ENCODE measurements around the gene TPD52L2. TPM values are rescaled to one million over a fixed set of nuclear protein-coding genes. Genes with fewer than 3 reads are reported as not detected.
"Not testable (repeated sequence)": the region's sequence is repeated elsewhere in the genome, so short reads cannot be mapped to it uniquely, and the experiment has no call there.

The TPD52L2 gene
- total and polyA plus RNA-seq, 2 donors (not counting 1 experiment from before 2014, with no cell fraction given), result 39.9 to 41.3 TPM

DNA sequence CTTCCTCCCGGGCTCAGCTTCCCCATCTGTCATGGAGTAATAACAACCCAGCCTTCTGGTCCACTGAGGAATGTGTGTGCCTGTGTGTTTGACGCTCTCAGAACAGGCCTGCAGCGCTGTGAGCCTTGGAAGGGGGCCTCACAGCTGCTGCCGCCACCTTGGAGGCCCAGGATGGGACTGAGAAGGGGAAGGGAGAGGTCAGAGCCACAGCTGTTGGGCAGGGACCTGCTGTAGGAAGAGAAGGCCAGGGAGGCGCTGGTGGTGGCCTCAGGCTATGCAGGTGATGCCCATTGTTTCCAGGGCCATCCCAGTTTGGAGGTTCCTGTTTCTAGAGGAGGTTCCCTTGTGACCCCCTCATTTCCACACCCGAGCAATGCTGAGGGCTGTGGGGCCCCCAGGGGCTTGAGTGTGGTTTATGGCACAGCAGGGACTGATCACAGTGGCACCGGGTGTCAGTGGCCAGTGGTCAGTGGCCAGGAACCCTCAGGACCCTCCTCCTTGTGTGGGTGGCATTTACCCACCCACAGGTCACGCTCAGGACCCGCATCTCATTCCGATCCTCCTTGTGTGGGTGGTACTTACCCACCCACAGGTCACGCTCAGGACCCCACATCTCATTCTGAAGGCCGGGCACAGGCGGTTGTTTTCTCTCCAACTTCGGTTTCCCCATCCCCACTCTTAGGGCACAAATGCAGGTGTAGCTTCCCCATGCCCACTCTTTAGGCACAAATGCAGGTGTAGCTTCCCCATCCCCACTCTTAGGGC lies 14.0 kb downstream of the TPD52L2 start:
- Histone ChIP-seq H3K9me3 (ENCODE audit: control extremely low read depth in 1 of 3, control insufficient read depth in 2 of 3, insufficient read depth in 1 of 3, low read length in 2 of 3) (no peaks in the 10 kb centered on the region), H3K9ac (ENCODE audit: low read length) (no peak overlapping the region), H3K36me3 (replicated peaks in 1 of 2; ENCODE audit: control extremely low read depth in 1 of 2, control insufficient read depth in 1 of 2, extremely low read depth in 1 of 2, insufficient read depth in 2 of 2, low read length in 1 of 2) (peaks cover 8 to 51% of the 10 kb centered on the region in 2 experiments), H3K4me2 (replicated peaks; ENCODE audit: low read depth, low read length, poor library complexity, severe bottlenecking) (no peak overlapping the region), H3K4me3 (ENCODE audit: control extremely low read depth in 1 of 5, extremely low read depth in 1 of 5, insufficient read depth in 1 of 5, low read depth in 2 of 5, low read length in 4 of 5) (no peak overlapping the region), H3K79me2 (ENCODE audit: control insufficient read depth, insufficient read depth, low read length) (peaks cover 46% of the 10 kb centered on the region), H3K4me1 (ENCODE audit: control insufficient read depth in 2 of 2, insufficient read depth in 2 of 2, low read length in 2 of 2) (no peaks in the 10 kb centered on the region), H3K27ac (ENCODE audit: low read length in 2 of 2) (no peak overlapping the region), H4K20me1 (ENCODE audit: control insufficient read depth, insufficient read depth, low read length, poor library complexity, severe bottlenecking) (peaks cover 65% of the 10 kb centered on the region), H3K27me3 (replicated peaks in 1 of 4; ENCODE audit: control extremely low read depth in 1 of 4, control insufficient read depth in 3 of 4, insufficient read depth in 4 of 4, low read length in 3 of 4) (no peaks in the 10 kb centered on the region), H2AFZ (ENCODE audit: insufficient read depth, low read depth, low read length, poor library complexity, severe bottlenecking) (no peak overlapping the region)
- 95% methylated on average over 12 of the region's 14 CpGs for WGBS (ENCODE audit: insufficient coverage)
- CTCF ChIA-PET, result no interaction called here
- Mint-ChIP-seq H3K4me1 (no peaks in the 10 kb centered on the region), H3K9me3 (ENCODE audit: insufficient read depth) (no peaks in the 10 kb centered on the region), H3K27me3 (no peaks in the 10 kb centered on the region), H3K27ac (no peak overlapping the region), H3K4me3 (no peak overlapping the region)
- ATAC-seq (ENCODE audit: low read depth) (no peak), DNase-seq (no peak)
- TF ChIP-seq EZH2 (IDR thresholded peaks at IDR 0.05; ENCODE audit: borderline replicate concordance, insufficient read depth, low read depth, low read length, poor library complexity, severe bottlenecking), result no peak
- TF ChIP-seq, protein P1, sequence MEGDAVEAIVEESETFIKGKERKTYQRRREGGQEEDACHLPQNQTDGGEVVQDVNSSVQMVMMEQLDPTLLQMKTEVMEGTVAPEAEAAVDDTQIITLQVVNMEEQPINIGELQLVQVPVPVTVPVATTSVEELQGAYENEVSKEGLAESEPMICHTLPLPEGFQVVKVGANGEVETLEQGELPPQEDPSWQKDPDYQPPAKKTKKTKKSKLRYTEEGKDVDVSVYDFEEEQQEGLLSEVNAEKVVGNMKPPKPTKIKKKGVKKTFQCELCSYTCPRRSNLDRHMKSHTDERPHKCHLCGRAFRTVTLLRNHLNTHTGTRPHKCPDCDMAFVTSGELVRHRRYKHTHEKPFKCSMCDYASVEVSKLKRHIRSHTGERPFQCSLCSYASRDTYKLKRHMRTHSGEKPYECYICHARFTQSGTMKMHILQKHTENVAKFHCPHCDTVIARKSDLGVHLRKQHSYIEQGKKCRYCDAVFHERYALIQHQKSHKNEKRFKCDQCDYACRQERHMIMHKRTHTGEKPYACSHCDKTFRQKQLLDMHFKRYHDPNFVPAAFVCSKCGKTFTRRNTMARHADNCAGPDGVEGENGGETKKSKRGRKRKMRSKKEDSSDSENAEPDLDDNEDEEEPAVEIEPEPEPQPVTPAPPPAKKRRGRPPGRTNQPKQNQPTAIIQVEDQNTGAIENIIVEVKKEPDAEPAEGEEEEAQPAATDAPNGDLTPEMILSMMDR (IDR thresholded peaks at IDR 0.05), result no peak
- POLR2A ChIA-PET, result no interaction called here
- intact Hi-C loops (cut with micrococcal nuclease), result no loop called here

DNA sequence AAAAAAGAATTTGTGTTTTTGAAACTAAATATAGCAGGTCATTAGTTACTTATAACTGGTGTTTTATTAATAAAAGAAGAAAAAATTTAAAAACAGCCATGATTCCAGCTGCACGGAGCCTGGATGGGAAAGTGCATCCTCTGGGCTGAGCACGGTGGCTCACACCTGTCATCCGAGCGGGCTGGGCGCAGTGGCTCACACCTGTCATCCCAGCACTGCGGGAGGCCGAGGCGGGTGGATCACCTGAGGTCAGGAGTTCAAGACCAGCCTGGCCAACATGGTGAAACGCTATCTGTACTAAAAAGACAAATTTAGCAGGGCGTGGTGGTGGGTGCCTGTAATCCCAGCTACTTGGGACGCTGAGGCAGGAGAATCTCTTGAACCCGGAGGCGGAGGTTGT lies 15.8 kb downstream of the TPD52L2 start:
- H3K27me3 Mint-ChIP-seq; H3K9me3 ChIP-seq (ENCODE audit: control extremely low read depth in 1 of 3, control insufficient read depth in 2 of 3, insufficient read depth in 1 of 3, low read length in 2 of 3); H3K27ac ChIP-seq (ENCODE audit: low read length in 2 of 2); H3K27me3 ChIP-seq (replicated peaks in 1 of 4; ENCODE audit: control extremely low read depth in 1 of 4, control insufficient read depth in 3 of 4, insufficient read depth in 4 of 4, low read length in 3 of 4); intact Hi-C loops (cut with micrococcal nuclease); H3K4me3 ChIP-seq (ENCODE audit: control extremely low read depth in 1 of 5, extremely low read depth in 1 of 5, insufficient read depth in 1 of 5, low read depth in 2 of 5, low read length in 4 of 5); DNase-seq; CTCF ChIA-PET; H3K4me3 Mint-ChIP-seq; H3K27ac Mint-ChIP-seq; H3K9me3 Mint-ChIP-seq (ENCODE audit: insufficient read depth); H3K9ac ChIP-seq (ENCODE audit: low read length); H3K4me1 Mint-ChIP-seq; ATAC-seq (ENCODE audit: low read depth); POLR2A ChIA-PET; H2AFZ ChIP-seq (ENCODE audit: insufficient read depth, low read depth, low read length, poor library complexity, severe bottlenecking); H3K4me1 ChIP-seq (ENCODE audit: control insufficient read depth in 2 of 2, insufficient read depth in 2 of 2, low read length in 2 of 2); H3K4me2 ChIP-seq (replicated peaks; ENCODE audit: low read depth, low read length, poor library complexity, severe bottlenecking): not testable (repeated sequence)
- H3K36me3 ChIP-seq (replicated peaks in 1 of 2; ENCODE audit: control extremely low read depth in 1 of 2, control insufficient read depth in 1 of 2, extremely low read depth in 1 of 2, insufficient read depth in 2 of 2, low read length in 1 of 2), result peaks cover 10 to 47% of the 10 kb centered on the region in 2 experiments
- peaks cover 48% of the 10 kb centered on the region for H3K79me2 ChIP-seq (ENCODE audit: control insufficient read depth, insufficient read depth, low read length)
- WGBS (ENCODE audit: insufficient coverage), result 98% methylated on average over 13 of the region's 13 CpGs
- peaks cover 82% of the 10 kb centered on the region for H4K20me1 ChIP-seq (ENCODE audit: control insufficient read depth, insufficient read depth, low read length, poor library complexity, severe bottlenecking)
